Peyer's patch (tissue), 4 donors: ENCODE data around the gene C15orf39. TPM values are rescaled to one million over a fixed set of nuclear protein-coding genes. Genes with fewer than 3 reads are reported as not detected.
"Not testable (repeated sequence)": the region's sequence is repeated elsewhere in the genome, so short reads cannot be mapped to it uniquely, and the experiment has no call there.

ENCODE experiments used
- DNase-seq, 3 donors: peaks; one replicate each; pipeline ENCODE4 v3.0.0-alpha.2; 2017 to 2019
- H3K27ac ChIP-seq, 4 donors: fragments of 200-600 bp; sonication (generic); one replicate each; pipeline ENCODE4 v1.5.1; 2016 to 2019
- H3K27me3 ChIP-seq, 2 donors: fragments of 200-600 bp; sonication (generic); one replicate each; pipeline ENCODE4 v1.5.1; 2019
- H3K36me3 ChIP-seq, 3 donors: fragments of 200-600 bp; sonication (generic); one replicate each; pipeline ENCODE4 v1.5.1; 2016 to 2019
- H3K4me1 ChIP-seq, 4 donors: fragments of 200-600 bp; sonication (generic); one replicate each; pipeline ENCODE4 v1.5.1; 2016 to 2019
- H3K4me3 ChIP-seq, 4 donors: fragments of 200-600 bp; sonication (generic); 1 replicate in 3 of 4; 2 replicates in 1 of 4; pipeline ENCODE4 v1.5.1; 2016 to 2019; ENCODE audit warnings: mild to moderate bottlenecking in 1 of 4
- H3K9me3 ChIP-seq, 4 donors: fragments of 200-600 bp; sonication (generic); one replicate each; pipeline ENCODE4 v1.5.1; 2016 to 2019; ENCODE audit warnings: mild to moderate bottlenecking in 1 of 4
- POLR2A ChIP-seq, 2 donors: fragments of 450-650 bp; IDR thresholded peaks; one replicate each; pipeline ENCODE4 v1.5.1; 2017; ENCODE audit warnings: antibody characterized with exemption in 2 of 2, mild to moderate bottlenecking in 2 of 2, moderate library complexity in 2 of 2
- small RNA-seq, 2 donors: library from RNA; depleted of rRNA; stranded (forward); fragments of <200 nt; gene quantifications; one replicate each; pipeline ENCODE3, GENCODE V24; 2016
- total RNA-seq, 4 donors: library from RNA; depleted of rRNA; stranded (reverse); fragments of >200 nt; gene quantifications; one replicate each; pipeline ENCODE4 v1.1.0, GENCODE V29; 2016
- TF ChIP-seq, protein P1 (sequence below), 6 experiments: fragments of 450-650 bp in 4 of 6; fragments of 200-600 bp in 2 of 6; sonication (generic) in 1 of 6; IDR thresholded peaks; one replicate each; pipeline ENCODE4 v1.5.1; 2017 to 2019; ENCODE audit warnings: antibody characterized with exemption in 6 of 6, mild to moderate bottlenecking in 3 of 6, moderate library complexity in 1 of 6

C15orf39 gene
- total RNA-seq, 4 donors from 2014 or later = 13.1 to 31.9 (median 26.7) TPM

DNA sequence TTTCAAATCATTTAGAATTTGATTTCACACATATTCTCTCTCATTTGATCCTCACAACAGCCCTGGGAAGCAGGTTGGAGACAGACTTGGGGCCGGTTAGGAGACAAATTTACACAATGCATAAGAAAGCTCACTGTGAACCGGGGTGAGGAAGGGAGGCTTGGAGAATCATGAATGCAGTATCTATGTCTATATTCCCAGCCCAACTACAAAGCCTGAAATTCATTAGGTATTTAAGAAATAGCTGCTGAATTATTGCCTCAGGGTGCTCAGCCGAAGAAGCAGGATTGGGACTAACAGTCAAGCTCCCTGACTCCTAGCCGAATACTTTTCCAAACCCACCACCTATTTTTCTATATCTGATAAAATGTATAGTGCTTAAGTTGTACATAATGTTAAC, 48.0 kb downstream of the C15orf39 start:
- H3K4me1 ChIP-seq = no peaks in the 10 kb centered on the region
- no peaks in the 10 kb centered on the region for H3K36me3 ChIP-seq
- H3K27ac ChIP-seq = no peak overlapping the region
- no peaks in the 10 kb centered on the region for H3K27me3 ChIP-seq
- H3K9me3 ChIP-seq = no peaks in the 10 kb centered on the region
- H3K4me3 ChIP-seq = no peak overlapping the region
- no peak for DNase-seq
- TF ChIP-seq, protein P1, sequence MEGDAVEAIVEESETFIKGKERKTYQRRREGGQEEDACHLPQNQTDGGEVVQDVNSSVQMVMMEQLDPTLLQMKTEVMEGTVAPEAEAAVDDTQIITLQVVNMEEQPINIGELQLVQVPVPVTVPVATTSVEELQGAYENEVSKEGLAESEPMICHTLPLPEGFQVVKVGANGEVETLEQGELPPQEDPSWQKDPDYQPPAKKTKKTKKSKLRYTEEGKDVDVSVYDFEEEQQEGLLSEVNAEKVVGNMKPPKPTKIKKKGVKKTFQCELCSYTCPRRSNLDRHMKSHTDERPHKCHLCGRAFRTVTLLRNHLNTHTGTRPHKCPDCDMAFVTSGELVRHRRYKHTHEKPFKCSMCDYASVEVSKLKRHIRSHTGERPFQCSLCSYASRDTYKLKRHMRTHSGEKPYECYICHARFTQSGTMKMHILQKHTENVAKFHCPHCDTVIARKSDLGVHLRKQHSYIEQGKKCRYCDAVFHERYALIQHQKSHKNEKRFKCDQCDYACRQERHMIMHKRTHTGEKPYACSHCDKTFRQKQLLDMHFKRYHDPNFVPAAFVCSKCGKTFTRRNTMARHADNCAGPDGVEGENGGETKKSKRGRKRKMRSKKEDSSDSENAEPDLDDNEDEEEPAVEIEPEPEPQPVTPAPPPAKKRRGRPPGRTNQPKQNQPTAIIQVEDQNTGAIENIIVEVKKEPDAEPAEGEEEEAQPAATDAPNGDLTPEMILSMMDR (IDR thresholded peaks at IDR 0.05) = no peak
- no peak for TF ChIP-seq POLR2A (IDR thresholded peaks at IDR 0.05)

- H3K9me3 ChIP-seq, H3K4me3 ChIP-seq, H3K36me3 ChIP-seq, H3K27ac ChIP-seq, H3K27me3 ChIP-seq, DNase-seq, H3K4me1 ChIP-seq: not testable (repeated sequence)
Measured at GRCh38 chr15:75251343-75251742, 49.7 kb downstream of the C15orf39 start.

DNA sequence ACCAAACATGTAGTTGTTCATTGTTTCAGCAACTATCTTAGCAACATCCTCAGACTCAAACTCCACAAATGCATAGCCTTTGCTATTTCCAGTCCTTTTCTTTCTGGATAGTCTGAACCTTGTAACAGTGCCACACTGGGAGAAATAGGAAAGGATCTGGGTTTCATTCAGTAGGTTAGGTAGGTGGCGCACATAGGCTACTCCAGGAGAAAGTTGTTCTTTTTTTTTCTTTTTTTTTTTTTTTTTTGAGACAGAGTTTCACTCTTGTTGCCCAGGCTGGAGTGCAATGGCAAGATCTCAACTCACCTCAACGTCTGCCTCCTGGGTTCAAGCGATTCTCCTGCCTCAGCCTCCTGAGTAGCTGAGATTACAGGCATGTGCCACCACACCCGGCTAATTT, 50.6 kb downstream of the C15orf39 start:
- H3K4me3 ChIP-seq, H3K27me3 ChIP-seq, H3K36me3 ChIP-seq, H3K9me3 ChIP-seq, H3K4me1 ChIP-seq, H3K27ac ChIP-seq, DNase-seq: not testable (repeated sequence)

GRCh38 chr15:75258034-75258433, 56.4 kb downstream of the C15orf39 start, which contains the start of gene GOLGA6C:
Gene GOLGA6C, plus strand, starts transcription at chr15:75258334. Its CDS starts 265 bp downstream, at chr15:75258599.
- not testable (repeated sequence) for H3K27me3 ChIP-seq, DNase-seq, H3K4me3 ChIP-seq, H3K4me1 ChIP-seq, H3K9me3 ChIP-seq, H3K36me3 ChIP-seq, H3K27ac ChIP-seq

- not testable (repeated sequence) for H3K36me3 ChIP-seq, H3K27me3 ChIP-seq, H3K4me3 ChIP-seq, DNase-seq, H3K4me1 ChIP-seq, H3K27ac ChIP-seq, H3K9me3 ChIP-seq
Measured at GRCh38 chr15:75258620-75259343, 57.1 kb downstream of the C15orf39 start.

GRCh38 chr15:75259873-75260272, 58.2 kb downstream of the C15orf39 start:
- H3K9me3 ChIP-seq, DNase-seq, H3K4me1 ChIP-seq, H3K27ac ChIP-seq, H3K4me3 ChIP-seq, H3K36me3 ChIP-seq, H3K27me3 ChIP-seq: not testable (repeated sequence)

Small RNA genes within 50 kb of the gene (small RNA-seq; reads per million reads assigned to genes)
- 0 reads per million in 2 donors for gene AC068338.1

Other genes starting within 250 kb of the C15orf39 start
- gene RPP25, start 245.1 kb upstream of the C15orf39 start, total RNA-seq = 10 to 100 TPM in 2 of 4 donors, 1 to 10 TPM in 2; 7.4 to 15.3 (median 9.5) TPM
- 10 to 100 TPM in 3 of 4 donors, 1 to 10 TPM in 1; 5.0 to 78.1 (median 53.4) TPM for gene SCAMP5, start 206.3 kb upstream of the C15orf39 start, total RNA-seq
- gene PPCDC, start 178.3 kb upstream of the C15orf39 start, total RNA-seq = 10 to 100 TPM in 3 of 4 donors, 1 to 10 TPM in 1; 8.4 to 63.5 (median 20.5) TPM
- gene GOLGA6C, start 56.5 kb downstream of the C15orf39 start, total RNA-seq = not detected
- not detected for gene GOLGA6D, start 81.0 kb downstream of the C15orf39 start, total RNA-seq
- 100 to 1,000 TPM in 1 of 4 donors, 10 to 100 TPM in 3; 54.2 to 107 (median 68.0) TPM for gene COMMD4, start 134.2 kb downstream of the C15orf39 start, total RNA-seq
- 100 to 1,000 TPM in 3 of 4 donors, 10 to 100 TPM in 1; 63.7 to 173 (median 112) TPM for gene NEIL1, start 145.2 kb downstream of the C15orf39 start, total RNA-seq
- gene MAN2C1, start 166.7 kb downstream of the C15orf39 start, total RNA-seq = 100 to 1,000 TPM; 268 to 777 (median 649) TPM
- 10 to 100 TPM; 31.5 to 53.6 (median 35.2) TPM for gene SIN3A, start 249.8 kb downstream of the C15orf39 start, total RNA-seq